HepG2 (cell line): ENCODE data around the gene ATPAF2. TPM values are rescaled to one million over a fixed set of nuclear protein-coding genes. Genes with fewer than 3 reads are reported as not detected.

Source experiments
- CENPX ChIP-seq: sonication (generic); formaldehyde crosslinking; IDR thresholded peaks from 2 replicates; pipeline ENCODE4 v1.9.0; 2021; ENCODE audit warnings: mild to moderate bottlenecking, missing genetic modification reagents, moderate library complexity
- ELF1 ChIP-seq: sonication (generic); formaldehyde crosslinking; IDR thresholded peaks from 2 replicates; pipeline ENCODE4 v1.4.0; 2020; ENCODE audit warnings: missing genetic modification reagents
- FOSL2 ChIP-seq: sonication (generic); formaldehyde crosslinking; IDR thresholded peaks from 2 replicates; pipeline ENCODE4 v1.4.0; 2020; ENCODE audit warnings: missing genetic modification reagents
- GFI1 ChIP-seq: sonication (generic); formaldehyde crosslinking; IDR thresholded peaks from 2 replicates; pipeline ENCODE4 v1.5.0; 2020; ENCODE audit warnings: missing genetic modification reagents, mild to moderate bottlenecking, borderline replicate concordance
- GPN1 ChIP-seq: sonication (generic); formaldehyde crosslinking; IDR thresholded peaks from 2 replicates; pipeline ENCODE4 v1.5.1; 2020; ENCODE audit warnings: missing genetic modification reagents, borderline replicate concordance
- HHEX ChIP-seq: IDR thresholded peaks from 2 replicates; pipeline ENCODE4 v1.6.1; 2016; ENCODE audit warnings: control low read depth
- HMGA1 ChIP-seq: sonication (generic); formaldehyde crosslinking; conservative IDR thresholded peaks from 2 replicates; pipeline ENCODE4 v1.4.0; 2020; ENCODE audit warnings: missing genetic modification reagents
- IKZF1 ChIP-seq: fragments of 450-650 bp; IDR thresholded peaks from 2 replicates; pipeline ENCODE4 v1.7.1; 2016
- JARID2 ChIP-seq: sonication (generic); formaldehyde crosslinking; IDR thresholded peaks from 2 replicates; pipeline ENCODE4 v1.8.1; 2023; ENCODE audit warnings: missing genetic modification reagents, inconsistent platforms; ENCODE audit not compliant: insufficient replicate concordance
- KLF15 ChIP-seq: sonication (generic); formaldehyde crosslinking; IDR thresholded peaks from 2 replicates; pipeline ENCODE4 v1.8.1; 2023; ENCODE audit warnings: borderline replicate concordance, mild to moderate bottlenecking, inconsistent platforms, missing genetic modification reagents, mixed read lengths
- MIER3 ChIP-seq: IDR thresholded peaks from 2 replicates; pipeline ENCODE4 v1.6.1; 2016; ENCODE audit warnings: missing compliant biosample characterization, borderline replicate concordance
- SATB2 ChIP-seq: sonication (generic); formaldehyde crosslinking; IDR thresholded peaks from 2 replicates; pipeline ENCODE4 v1.5.0; 2020; ENCODE audit warnings: missing genetic modification reagents
- SCMH1 ChIP-seq: sonication (generic); formaldehyde crosslinking; IDR thresholded peaks from 2 replicates; pipeline ENCODE4 v1.9.0; 2021; ENCODE audit warnings: missing genetic modification reagents, mild to moderate bottlenecking, borderline replicate concordance
- SMYD3 ChIP-seq: sonication (generic); formaldehyde crosslinking; IDR thresholded peaks from 2 replicates; pipeline ENCODE4 v1.8.1; 2023; ENCODE audit warnings: mild to moderate bottlenecking, missing genetic modification reagents
- SP5 ChIP-seq: IDR thresholded peaks from 2 replicates; pipeline ENCODE4 v1.6.1; 2016; ENCODE audit warnings: low read depth, borderline replicate concordance
- STAT6 ChIP-seq: sonication (generic); formaldehyde crosslinking; IDR thresholded peaks from 2 replicates; pipeline ENCODE4 v1.4.0; 2020; ENCODE audit warnings: missing genetic modification reagents, mild to moderate bottlenecking, borderline replicate concordance
- TP53 ChIP-seq: sonication (generic); formaldehyde crosslinking; conservative IDR thresholded peaks from 2 replicates; pipeline ENCODE4 v1.4.0; 2020; ENCODE audit warnings: missing genetic modification reagents
- TRIM24 ChIP-seq: sonication (generic); formaldehyde crosslinking; IDR thresholded peaks from 2 replicates; pipeline ENCODE4 v1.8.0; 2022; ENCODE audit warnings: mild to moderate bottlenecking, missing genetic modification reagents
- ZNF292 ChIP-seq: sonication (generic); formaldehyde crosslinking; IDR thresholded peaks from 2 replicates; pipeline ENCODE4 v1.8.1; 2022; ENCODE audit warnings: mild to moderate bottlenecking, low read depth, missing genetic modification reagents, borderline replicate concordance
- ZNF317 ChIP-seq: sonication (generic); formaldehyde crosslinking; IDR thresholded peaks from 2 replicates; pipeline ENCODE4 v1.5.0; 2020; ENCODE audit warnings: mild to moderate bottlenecking, missing genetic modification reagents
- ZNF543 ChIP-seq: sonication (generic); formaldehyde crosslinking; IDR thresholded peaks from 2 replicates; pipeline ENCODE4 v1.4.0; 2020; ENCODE audit warnings: mild to moderate bottlenecking, missing genetic modification reagents
- ZNF567 ChIP-seq: sonication (generic); formaldehyde crosslinking; IDR thresholded peaks from 2 replicates; pipeline ENCODE4 v1.8.1; 2023; ENCODE audit warnings: mild to moderate bottlenecking, missing genetic modification reagents, borderline replicate concordance
- ZNF672 ChIP-seq: sonication (generic); formaldehyde crosslinking; IDR thresholded peaks from 2 replicates; pipeline ENCODE4 v1.8.1; 2022; ENCODE audit warnings: missing genetic modification reagents
- polyA plus RNA-seq, 8 experiments: library from polyadenylated mRNA; depleted of rRNA in 3 of 8; stranded (reverse) in 7 of 8; unstranded in 1 of 8; fragments of >200 nt; fragmentation: Illumina TruSeq in 4 of 8; extraction: Trizol in 4 of 8; gene quantifications; 2 replicates each; pipeline versions ENCODE4 v1.2.1 to v1.2.3, GENCODE V29; 2011 to 2016; ENCODE audit warnings: low read depth in 4 of 8, missing spikeins in 1 of 8, mixed read lengths in 1 of 8; ENCODE audit not compliant: insufficient read depth in 1 of 8
- total RNA-seq, 5 experiments: library from RNA; depleted of rRNA; stranded (reverse); fragments of >200 nt; fragmentation: Illumina TruSeq; extraction: Trizol; gene quantifications; 2 replicates each; pipeline ENCODE4 v1.2.3, GENCODE V29; 2016; ENCODE audit warnings: low read depth in 1 of 5
- TF ChIP-seq, protein P1 (sequence below): sonication (generic); formaldehyde crosslinking; IDR thresholded peaks from 2 replicates; pipeline ENCODE4 v1.5.0; 2020; ENCODE audit warnings: mild to moderate bottlenecking, missing genetic modification reagents, moderate library complexity

The ATPAF2 gene
- total and polyA plus RNA-seq, 2 of the 13 experiments (the other 11 are each of a cell fraction or from before 2014, with no cell fraction given) = 15.0 to 16.5 TPM

- 0 out of 2 replicates have a peak, but pooled peaks have one; percentile 33 for TF ChIP-seq TRIM24 (CRISPR knock-in tag)
- no peak for TF ChIP-seq GPN1 (CRISPR knock-in tag)
- peak; percentile 36; the same call in 1 of the 2 replicates for TF ChIP-seq FOSL2
- TF ChIP-seq STAT6 = no peak
- TF ChIP-seq ZNF672 (CRISPR knock-in tag) = no peak
- TF ChIP-seq SMYD3 (CRISPR knock-in tag) = no peak
- no peak for TF ChIP-seq IKZF1
- no peak for TF ChIP-seq GFI1 (CRISPR knock-in tag)
- TF ChIP-seq TP53 (CRISPR knock-in tag) = no peak
- no peak for TF ChIP-seq ELF1 (CRISPR knock-in tag)
- no peak for TF ChIP-seq MIER3
- TF ChIP-seq SP5 (CRISPR knock-in tag) = no peak
- no peak for TF ChIP-seq SCMH1
- TF ChIP-seq, protein P1, sequence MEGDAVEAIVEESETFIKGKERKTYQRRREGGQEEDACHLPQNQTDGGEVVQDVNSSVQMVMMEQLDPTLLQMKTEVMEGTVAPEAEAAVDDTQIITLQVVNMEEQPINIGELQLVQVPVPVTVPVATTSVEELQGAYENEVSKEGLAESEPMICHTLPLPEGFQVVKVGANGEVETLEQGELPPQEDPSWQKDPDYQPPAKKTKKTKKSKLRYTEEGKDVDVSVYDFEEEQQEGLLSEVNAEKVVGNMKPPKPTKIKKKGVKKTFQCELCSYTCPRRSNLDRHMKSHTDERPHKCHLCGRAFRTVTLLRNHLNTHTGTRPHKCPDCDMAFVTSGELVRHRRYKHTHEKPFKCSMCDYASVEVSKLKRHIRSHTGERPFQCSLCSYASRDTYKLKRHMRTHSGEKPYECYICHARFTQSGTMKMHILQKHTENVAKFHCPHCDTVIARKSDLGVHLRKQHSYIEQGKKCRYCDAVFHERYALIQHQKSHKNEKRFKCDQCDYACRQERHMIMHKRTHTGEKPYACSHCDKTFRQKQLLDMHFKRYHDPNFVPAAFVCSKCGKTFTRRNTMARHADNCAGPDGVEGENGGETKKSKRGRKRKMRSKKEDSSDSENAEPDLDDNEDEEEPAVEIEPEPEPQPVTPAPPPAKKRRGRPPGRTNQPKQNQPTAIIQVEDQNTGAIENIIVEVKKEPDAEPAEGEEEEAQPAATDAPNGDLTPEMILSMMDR = 0 out of 2 replicates have a peak, but pooled peaks have one; percentile 3
- TF ChIP-seq JARID2 (CRISPR knock-in tag) = no peak
- no peak for TF ChIP-seq ZNF292 (CRISPR knock-in tag)
- TF ChIP-seq SATB2 (CRISPR knock-in tag) = no peak
- TF ChIP-seq CENPX (CRISPR knock-in tag) = no peak
- TF ChIP-seq HMGA1 = no peak
- no peak for TF ChIP-seq ZNF317 (CRISPR knock-in tag)
- no peak for TF ChIP-seq ZNF543 (CRISPR knock-in tag)
- TF ChIP-seq KLF15 (CRISPR knock-in tag) = no peak
- TF ChIP-seq HHEX = no peak
- TF ChIP-seq ZNF567 (CRISPR knock-in tag) = no peak
- TF ChIP-seq, all 625 proteins: peak for 8
Observed at GRCh38 chr17:17999364-18000029, 39.5 kb downstream of the ATPAF2 start (continued).
